Gastrocnemius medialis (tissue), 4 donors: ENCODE measurements around the gene ECM2.

ENCODE experiments used
- POLR2A ChIP-seq, 2 donors: fragments of 450-650 bp; IDR thresholded peaks; one replicate each; pipeline ENCODE4 v1.6.1; 2017; ENCODE audit warnings: antibody characterized with exemption in 2 of 2, mild to moderate bottlenecking in 2 of 2, moderate library complexity in 2 of 2
- TF ChIP-seq, protein P1 (sequence below), 5 experiments: fragments of 450-650 bp in 3 of 5; fragments of 200-600 bp in 2 of 5; sonication (generic) in 2 of 5; IDR thresholded peaks in 4 of 5; conservative IDR thresholded peaks in 1 of 5; 1 replicate in 4 of 5; 2 replicates in 1 of 5; pipeline ENCODE4 v1.5.1; 2016 to 2019; ENCODE audit warnings: antibody characterized with exemption in 5 of 5, mild to moderate bottlenecking in 3 of 5, moderate library complexity in 3 of 5

DNA sequence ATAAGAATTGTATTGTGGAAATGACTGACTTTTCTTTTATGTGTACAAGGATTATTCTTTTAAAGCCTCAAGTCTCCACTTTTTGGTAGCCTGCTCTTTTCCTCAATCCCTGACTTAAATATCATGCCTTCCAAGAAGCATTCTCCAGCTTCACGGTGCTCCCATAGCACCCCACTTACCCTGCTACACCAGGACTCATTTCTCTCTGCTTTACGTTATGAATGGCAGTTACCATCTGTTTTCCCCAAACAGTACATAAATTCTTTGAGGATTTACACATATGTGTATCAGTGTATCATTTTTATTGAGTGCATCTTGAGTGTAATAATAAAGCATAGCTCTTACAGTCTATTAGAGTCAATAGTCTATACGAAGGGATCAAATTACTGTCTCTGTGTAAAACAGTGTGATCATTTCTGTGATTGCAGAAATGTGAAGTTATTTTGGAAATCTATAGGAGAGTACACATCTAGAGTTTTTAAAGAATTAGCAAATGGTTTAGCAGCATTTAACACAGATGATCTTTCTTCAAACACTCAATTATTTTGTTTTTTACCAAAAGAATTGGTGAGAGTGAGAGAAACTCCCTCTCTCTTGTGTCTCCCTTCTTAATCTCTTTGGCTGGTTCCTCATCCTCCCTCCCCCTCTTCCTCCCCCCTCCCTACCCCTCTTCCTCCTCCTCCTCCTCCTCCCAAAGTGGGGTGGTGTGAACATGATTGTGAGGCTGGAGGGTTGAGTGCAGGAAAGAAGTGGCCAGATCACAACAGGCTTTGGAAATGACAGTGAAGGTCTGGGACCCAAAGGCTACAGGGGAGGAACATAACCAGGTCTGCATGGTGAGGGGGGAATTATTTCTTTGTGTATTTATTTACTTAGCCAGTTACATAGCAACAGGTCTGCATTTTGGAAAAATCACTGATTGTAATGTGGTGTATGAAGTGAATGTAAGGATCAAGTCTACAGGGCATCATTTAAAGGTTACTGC, 27.6 kb upstream of the ECM2 start:
- TF ChIP-seq POLR2A (IDR thresholded peaks at IDR 0.05), result no peak
- TF ChIP-seq, protein P1, sequence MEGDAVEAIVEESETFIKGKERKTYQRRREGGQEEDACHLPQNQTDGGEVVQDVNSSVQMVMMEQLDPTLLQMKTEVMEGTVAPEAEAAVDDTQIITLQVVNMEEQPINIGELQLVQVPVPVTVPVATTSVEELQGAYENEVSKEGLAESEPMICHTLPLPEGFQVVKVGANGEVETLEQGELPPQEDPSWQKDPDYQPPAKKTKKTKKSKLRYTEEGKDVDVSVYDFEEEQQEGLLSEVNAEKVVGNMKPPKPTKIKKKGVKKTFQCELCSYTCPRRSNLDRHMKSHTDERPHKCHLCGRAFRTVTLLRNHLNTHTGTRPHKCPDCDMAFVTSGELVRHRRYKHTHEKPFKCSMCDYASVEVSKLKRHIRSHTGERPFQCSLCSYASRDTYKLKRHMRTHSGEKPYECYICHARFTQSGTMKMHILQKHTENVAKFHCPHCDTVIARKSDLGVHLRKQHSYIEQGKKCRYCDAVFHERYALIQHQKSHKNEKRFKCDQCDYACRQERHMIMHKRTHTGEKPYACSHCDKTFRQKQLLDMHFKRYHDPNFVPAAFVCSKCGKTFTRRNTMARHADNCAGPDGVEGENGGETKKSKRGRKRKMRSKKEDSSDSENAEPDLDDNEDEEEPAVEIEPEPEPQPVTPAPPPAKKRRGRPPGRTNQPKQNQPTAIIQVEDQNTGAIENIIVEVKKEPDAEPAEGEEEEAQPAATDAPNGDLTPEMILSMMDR (IDR thresholded peaks at IDR 0.05 in 4 of 5, conservative IDR thresholded peaks at IDR 0.05 in 1 of 5), result no peak
